K562 (cell line): ENCODE data around the gene FCSK. TPM values are rescaled to one million over a fixed set of nuclear protein-coding genes. Genes with fewer than 3 reads are reported as not detected.
A peak's percentile ranks its signal among the peaks of the same experiment; 100 is the strongest.

ENCODE experiments used
- CHD1 ChIP-seq: fragments of 200-600 bp; sonication (generic); IDR thresholded peaks from one replicate; pipeline ENCODE4 v1.6.1; 2012; ENCODE audit warnings: mild to moderate bottlenecking, moderate library complexity, low read length, inconsistent platforms
- ESRRA ChIP-seq: fragments of 450-650 bp; IDR thresholded peaks from 2 replicates; pipeline ENCODE4 v1.6.1; 2014; ENCODE audit warnings: low read depth, mild to moderate bottlenecking, moderate library complexity, borderline replicate concordance
- EZH2 ChIP-seq: IDR thresholded peaks from 2 replicates; pipeline ENCODE4 v1.6.1; 2012; ENCODE audit warnings: low read depth, mild to moderate bottlenecking, inconsistent platforms, low read length, borderline replicate concordance
- HDAC2 ChIP-seq: fragments of 450-650 bp; IDR thresholded peaks from 2 replicates; pipeline ENCODE4 v1.6.1; 2016; ENCODE audit warnings: mild to moderate bottlenecking
- HEY1 ChIP-seq: fragments of 250-450 bp; sonication (Bioruptor Pico); IDR thresholded peaks from 2 replicates; pipeline ENCODE4 v1.5.0; 2020; ENCODE audit warnings: mild to moderate bottlenecking, moderate library complexity, borderline replicate concordance
- ILK ChIP-seq: fragments of 450-650 bp; IDR thresholded peaks from 2 replicates; pipeline ENCODE4 v1.6.1; 2016; ENCODE audit warnings: missing genetic modification characterization, low read depth, mild to moderate bottlenecking, missing compliant biosample characterization, moderate library complexity, borderline replicate concordance
- JUNB ChIP-seq: fragments of 450-650 bp; formaldehyde crosslinking; conservative IDR thresholded peaks from 2 replicates; pipeline ENCODE4 v1.4.0; 2020; ENCODE audit warnings: mild to moderate bottlenecking
- NFIC ChIP-seq: fragments of 450-650 bp; IDR thresholded peaks from 2 replicates; pipeline ENCODE4 v1.6.1; 2017; ENCODE audit warnings: mild to moderate bottlenecking, inconsistent platforms
- RBM15 ChIP-seq: fragments of 200-400 bp; formaldehyde crosslinking; IDR thresholded peaks from 2 replicates; pipeline ENCODE4 v1.6.1; 2018; ENCODE audit warnings: mild to moderate bottlenecking, low read length, moderate library complexity; ENCODE audit not compliant: insufficient read depth
- ZEB2 ChIP-seq: fragments of 450-650 bp; IDR thresholded peaks from 2 replicates; pipeline ENCODE4 v1.6.1; 2016
- ZNF444 ChIP-seq: fragments of 250-450 bp; sonication (Bioruptor Pico); IDR thresholded peaks from 2 replicates; pipeline ENCODE4 v1.4.0; 2020; ENCODE audit warnings: mild to moderate bottlenecking, moderate library complexity
- ZNF707 ChIP-seq: fragments of 250-450 bp; sonication (Bioruptor Pico); conservative IDR thresholded peaks from 2 replicates; pipeline ENCODE4 v1.8.0; 2022; ENCODE audit warnings: inconsistent platforms, mild to moderate bottlenecking, moderate library complexity
- polyA plus RNA-seq, 8 experiments: library from polyadenylated mRNA; depleted of rRNA in 4 of 8; stranded (reverse) in 5 of 8; unstranded in 3 of 8; fragments of >200 nt; fragmentation: Nextera tagmentation in 2 of 8; fragmentation: Illumina TruSeq in 1 of 8; extraction: Ambion mirVana in 2 of 8; extraction: Trizol in 1 of 8; gene quantifications; 2 replicates each; pipeline versions ENCODE4 v1.2.1 to v1.2.3, GENCODE V29; 2011 to 2014; ENCODE audit warnings: inconsistent platforms in 1 of 8, missing spikeins in 1 of 8
- total RNA-seq, 7 experiments: library from RNA; depleted of rRNA in 6 of 7; stranded (reverse); fragments of >200 nt in 6 of 7; fragmentation: Illumina TruSeq in 2 of 7; extraction: Trizol in 2 of 7; gene quantifications; 2 replicates each; pipeline versions ENCODE4 v1.2.1 to v1.2.3, GENCODE V29; 2011 to 2021; ENCODE audit warnings: low replicate concordance in 1 of 7
- TF ChIP-seq, protein P1 (sequence below): fragments of 200-800 bp; sonication (Bioruptor generic); IDR thresholded peaks from 2 replicates; pipeline ENCODE4 v1.6.1; 2017; ENCODE audit warnings: missing genetic modification characterization, missing compliant biosample characterization
- TF ChIP-seq, protein P2 (sequence below): fragments of 250-450 bp; sonication (Bioruptor Pico); IDR thresholded peaks from 2 replicates; pipeline ENCODE4 v1.4.0; 2020
- TF ChIP-seq, protein P3 (sequence below): sonication (generic); formaldehyde crosslinking; IDR thresholded peaks from 2 replicates; pipeline ENCODE4 v1.8.1; 2023; ENCODE audit warnings: mild to moderate bottlenecking, missing genetic modification reagents
- TF ChIP-seq, protein P4 (sequence below): fragments of 150-350 bp; conservative IDR thresholded peaks from 2 replicates; pipeline ENCODE4 v1.6.1; 2014; ENCODE audit warnings: low read length
- TF ChIP-seq, protein P5 (sequence below): sonication (generic); formaldehyde crosslinking; IDR thresholded peaks from 2 replicates; pipeline ENCODE4 v1.9.0; 2022; ENCODE audit warnings: mild to moderate bottlenecking, missing genetic modification reagents

FCSK gene
- total and polyA plus RNA-seq, 9 of the 15 experiments (the other 6 are each of a cell fraction or from before 2014, with no cell fraction given) = 0.92 to 18.6 (median 8.3) TPM

DNA sequence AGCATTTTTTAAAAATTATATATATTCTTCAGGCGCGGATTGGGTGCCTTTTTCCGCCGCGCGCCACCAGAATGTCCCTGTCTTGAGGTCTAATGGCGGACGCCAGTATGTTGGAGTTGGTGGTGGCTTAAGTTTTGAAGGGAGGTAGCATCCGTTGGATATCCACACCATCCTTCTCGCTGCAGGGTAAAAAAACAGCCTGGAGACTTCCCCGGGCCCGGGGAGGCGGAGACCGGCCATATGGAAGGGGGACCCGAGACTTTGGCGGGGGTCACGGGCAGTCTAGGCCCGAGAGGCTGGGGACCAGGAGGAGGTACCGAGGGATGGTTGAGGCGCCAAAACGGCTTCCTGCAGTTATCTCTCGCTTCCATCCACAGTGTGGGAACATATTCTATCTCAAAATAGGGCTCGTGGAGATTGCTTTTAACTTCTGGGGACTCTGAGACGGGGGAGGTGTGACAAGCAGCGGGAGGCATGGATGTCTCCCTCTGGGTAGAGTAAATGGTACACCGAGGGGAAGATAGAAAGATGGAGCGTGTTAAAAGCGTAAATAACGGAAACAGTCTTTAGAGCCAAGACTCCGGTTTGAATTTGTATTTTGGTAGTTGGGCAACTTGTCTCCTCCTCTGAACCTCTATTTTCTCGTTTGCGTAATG, 69.5 kb downstream of the FCSK start, which contains the start of gene SF3B3 (continued):
- TF ChIP-seq EZH2 (no peak), CHD1 (peak; percentile 96), ESRRA (0 out of 2 replicates have a peak, but pooled peaks have one; percentile 43), ILK (tag) (no peak), ZEB2 (no peak), ZNF444 (CRISPR knock-in tag) (no peak), RBM15 (no peak), NFIC (peak; percentile 22; the same call in 1 of the 2 replicates), HEY1 (CRISPR knock-in tag) (no peak), ZNF707 (CRISPR knock-in tag) (no peak), HDAC2 (no peak), JUNB (CRISPR knock-in tag) (no peak)
- TF ChIP-seq, protein P1, sequence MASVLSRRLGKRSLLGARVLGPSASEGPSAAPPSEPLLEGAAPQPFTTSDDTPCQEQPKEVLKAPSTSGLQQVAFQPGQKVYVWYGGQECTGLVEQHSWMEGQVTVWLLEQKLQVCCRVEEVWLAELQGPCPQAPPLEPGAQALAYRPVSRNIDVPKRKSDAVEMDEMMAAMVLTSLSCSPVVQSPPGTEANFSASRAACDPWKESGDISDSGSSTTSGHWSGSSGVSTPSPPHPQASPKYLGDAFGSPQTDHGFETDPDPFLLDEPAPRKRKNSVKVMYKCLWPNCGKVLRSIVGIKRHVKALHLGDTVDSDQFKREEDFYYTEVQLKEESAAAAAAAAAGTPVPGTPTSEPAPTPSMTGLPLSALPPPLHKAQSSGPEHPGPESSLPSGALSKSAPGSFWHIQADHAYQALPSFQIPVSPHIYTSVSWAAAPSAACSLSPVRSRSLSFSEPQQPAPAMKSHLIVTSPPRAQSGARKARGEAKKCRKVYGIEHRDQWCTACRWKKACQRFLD (CRISPR knock-in tag) = no peak
- TF ChIP-seq, protein P2, sequence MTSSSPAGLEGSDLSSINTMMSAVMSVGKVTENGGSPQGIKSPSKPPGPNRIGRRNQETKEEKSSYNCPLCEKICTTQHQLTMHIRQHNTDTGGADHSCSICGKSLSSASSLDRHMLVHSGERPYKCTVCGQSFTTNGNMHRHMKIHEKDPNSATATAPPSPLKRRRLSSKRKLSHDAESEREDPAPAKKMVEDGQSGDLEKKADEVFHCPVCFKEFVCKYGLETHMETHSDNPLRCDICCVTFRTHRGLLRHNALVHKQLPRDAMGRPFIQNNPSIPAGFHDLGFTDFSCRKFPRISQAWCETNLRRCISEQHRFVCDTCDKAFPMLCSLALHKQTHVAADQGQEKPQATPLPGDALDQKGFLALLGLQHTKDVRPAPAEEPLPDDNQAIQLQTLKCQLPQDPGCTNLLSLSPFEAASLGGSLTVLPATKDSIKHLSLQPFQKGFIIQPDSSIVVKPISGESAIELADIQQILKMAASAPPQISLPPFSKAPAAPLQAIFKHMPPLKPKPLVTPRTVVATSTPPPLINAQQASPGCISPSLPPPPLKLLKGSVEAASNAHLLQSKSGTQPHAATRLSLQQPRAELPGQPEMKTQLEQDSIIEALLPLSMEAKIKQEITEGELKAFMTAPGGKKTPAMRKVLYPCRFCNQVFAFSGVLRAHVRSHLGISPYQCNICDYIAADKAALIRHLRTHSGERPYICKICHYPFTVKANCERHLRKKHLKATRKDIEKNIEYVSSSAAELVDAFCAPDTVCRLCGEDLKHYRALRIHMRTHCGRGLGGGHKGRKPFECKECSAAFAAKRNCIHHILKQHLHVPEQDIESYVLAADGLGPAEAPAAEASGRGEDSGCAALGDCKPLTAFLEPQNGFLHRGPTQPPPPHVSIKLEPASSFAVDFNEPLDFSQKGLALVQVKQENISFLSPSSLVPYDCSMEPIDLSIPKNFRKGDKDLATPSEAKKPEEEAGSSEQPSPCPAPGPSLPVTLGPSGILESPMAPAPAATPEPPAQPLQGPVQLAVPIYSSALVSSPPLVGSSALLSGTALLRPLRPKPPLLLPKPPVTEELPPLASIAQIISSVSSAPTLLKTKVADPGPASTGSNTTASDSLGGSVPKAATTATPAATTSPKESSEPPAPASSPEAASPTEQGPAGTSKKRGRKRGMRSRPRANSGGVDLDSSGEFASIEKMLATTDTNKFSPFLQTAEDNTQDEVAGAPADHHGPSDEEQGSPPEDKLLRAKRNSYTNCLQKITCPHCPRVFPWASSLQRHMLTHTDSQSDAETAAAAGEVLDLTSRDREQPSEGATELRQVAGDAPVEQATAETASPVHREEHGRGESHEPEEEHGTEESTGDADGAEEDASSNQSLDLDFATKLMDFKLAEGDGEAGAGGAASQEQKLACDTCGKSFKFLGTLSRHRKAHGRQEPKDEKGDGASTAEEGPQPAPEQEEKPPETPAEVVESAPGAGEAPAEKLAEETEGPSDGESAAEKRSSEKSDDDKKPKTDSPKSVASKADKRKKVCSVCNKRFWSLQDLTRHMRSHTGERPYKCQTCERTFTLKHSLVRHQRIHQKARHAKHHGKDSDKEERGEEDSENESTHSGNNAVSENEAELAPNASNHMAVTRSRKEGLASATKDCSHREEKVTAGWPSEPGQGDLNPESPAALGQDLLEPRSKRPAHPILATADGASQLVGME = no peak
- TF ChIP-seq, protein P3, sequence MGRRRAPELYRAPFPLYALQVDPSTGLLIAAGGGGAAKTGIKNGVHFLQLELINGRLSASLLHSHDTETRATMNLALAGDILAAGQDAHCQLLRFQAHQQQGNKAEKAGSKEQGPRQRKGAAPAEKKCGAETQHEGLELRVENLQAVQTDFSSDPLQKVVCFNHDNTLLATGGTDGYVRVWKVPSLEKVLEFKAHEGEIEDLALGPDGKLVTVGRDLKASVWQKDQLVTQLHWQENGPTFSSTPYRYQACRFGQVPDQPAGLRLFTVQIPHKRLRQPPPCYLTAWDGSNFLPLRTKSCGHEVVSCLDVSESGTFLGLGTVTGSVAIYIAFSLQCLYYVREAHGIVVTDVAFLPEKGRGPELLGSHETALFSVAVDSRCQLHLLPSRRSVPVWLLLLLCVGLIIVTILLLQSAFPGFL (CRISPR knock-in tag) = no peak
- TF ChIP-seq, protein P4, sequence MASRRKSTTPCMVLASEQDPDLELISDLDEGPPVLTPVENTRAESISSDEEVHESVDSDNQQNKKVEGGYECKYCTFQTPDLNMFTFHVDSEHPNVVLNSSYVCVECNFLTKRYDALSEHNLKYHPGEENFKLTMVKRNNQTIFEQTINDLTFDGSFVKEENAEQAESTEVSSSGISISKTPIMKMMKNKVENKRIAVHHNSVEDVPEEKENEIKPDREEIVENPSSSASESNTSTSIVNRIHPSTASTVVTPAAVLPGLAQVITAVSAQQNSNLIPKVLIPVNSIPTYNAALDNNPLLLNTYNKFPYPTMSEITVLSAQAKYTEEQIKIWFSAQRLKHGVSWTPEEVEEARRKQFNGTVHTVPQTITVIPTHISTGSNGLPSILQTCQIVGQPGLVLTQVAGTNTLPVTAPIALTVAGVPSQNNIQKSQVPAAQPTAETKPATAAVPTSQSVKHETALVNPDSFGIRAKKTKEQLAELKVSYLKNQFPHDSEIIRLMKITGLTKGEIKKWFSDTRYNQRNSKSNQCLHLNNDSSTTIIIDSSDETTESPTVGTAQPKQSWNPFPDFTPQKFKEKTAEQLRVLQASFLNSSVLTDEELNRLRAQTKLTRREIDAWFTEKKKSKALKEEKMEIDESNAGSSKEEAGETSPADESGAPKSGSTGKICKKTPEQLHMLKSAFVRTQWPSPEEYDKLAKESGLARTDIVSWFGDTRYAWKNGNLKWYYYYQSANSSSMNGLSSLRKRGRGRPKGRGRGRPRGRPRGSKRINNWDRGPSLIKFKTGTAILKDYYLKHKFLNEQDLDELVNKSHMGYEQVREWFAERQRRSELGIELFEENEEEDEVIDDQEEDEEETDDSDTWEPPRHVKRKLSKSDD = no peak
- TF ChIP-seq, protein P5, sequence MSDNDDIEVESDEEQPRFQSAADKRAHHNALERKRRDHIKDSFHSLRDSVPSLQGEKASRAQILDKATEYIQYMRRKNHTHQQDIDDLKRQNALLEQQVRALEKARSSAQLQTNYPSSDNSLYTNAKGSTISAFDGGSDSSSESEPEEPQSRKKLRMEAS (CRISPR knock-in tag) = peak; percentile 74
